HG03342 (cell line): Measurements from ENCODE around the gene AMH.

Source experiments
- ATAC-seq: cut with Tn5 transposase; IDR thresholded peaks from one replicate; pipeline ENCODE4 v1.9.1; 2021; ENCODE audit warnings: mild to moderate bottlenecking, moderate library complexity; ENCODE audit not compliant: unreplicated experiment

Gene AMH

DNA sequence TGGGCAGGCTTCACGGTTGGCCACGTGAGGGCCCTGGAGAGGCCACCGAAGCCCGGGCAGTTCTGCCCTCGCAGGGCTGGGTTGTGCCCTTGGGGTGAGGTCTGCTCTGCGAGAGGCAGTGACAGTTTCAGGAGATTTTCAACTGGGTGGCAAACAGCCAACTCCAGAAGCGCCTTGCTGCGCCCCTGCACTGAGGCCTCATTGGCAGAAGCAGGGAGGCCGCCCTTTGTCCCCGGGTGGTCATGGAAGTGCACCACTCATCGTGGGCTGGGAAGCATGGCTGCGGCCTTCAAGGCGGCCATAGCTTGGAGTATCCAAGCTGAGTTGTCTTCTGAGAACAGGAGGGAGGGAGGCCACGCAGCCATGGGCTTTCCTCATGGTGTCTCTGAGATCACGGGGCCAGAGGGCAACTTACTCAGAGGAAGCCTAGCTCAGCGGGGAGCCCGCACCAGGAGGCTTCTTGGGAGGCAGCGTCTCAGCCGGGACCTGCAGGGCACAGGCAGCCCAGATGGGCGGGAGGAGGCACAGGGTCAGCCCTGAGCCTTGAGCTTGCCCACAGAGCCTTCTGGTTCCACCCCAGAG lies 27.8 kb upstream of the AMH start:
- ATAC-seq: no peak

DNA sequence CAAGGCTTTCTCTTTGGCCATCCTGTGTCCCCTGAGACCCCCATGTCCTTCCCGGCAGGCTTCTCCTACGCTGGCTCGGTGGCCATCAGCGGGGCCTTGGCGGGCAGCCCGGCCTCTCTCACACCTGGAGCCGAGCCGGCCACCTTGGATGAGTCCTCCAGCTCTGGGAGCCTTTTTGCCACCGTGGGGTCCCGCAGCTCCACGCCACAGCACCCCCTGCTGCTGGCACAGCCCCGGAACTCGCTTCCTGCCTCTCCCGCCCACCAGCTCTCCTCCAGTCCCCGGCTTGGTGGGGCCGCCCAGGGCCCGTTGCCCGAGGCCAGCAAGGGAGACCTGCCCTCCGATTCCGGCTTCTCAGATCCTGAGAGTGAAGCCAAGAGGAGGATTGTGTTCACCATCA lies 27.2 kb upstream of the AMH start:
- ATAC-seq: no peak

DNA sequence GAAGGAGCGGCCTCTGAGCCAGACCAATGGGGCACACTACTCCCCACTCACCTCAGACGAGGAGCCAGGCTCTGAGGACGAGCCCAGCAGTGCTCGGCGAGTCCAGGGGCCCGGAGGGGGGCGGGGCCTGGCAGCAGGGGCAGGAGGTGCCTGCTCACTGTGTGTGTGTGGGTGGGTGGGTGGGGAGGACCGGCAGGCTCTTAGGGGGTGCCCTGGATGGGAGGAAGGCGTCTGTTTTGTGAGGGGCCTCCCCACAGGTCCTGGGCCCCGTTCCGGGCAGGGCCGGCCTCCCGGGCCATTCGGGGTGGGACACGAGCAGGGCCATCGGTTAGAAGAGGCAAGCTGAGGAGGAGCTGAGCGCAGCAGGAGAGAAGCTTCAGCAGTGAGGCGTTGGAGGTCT lies 25.7 kb upstream of the AMH start:
- no peak for ATAC-seq

DNA sequence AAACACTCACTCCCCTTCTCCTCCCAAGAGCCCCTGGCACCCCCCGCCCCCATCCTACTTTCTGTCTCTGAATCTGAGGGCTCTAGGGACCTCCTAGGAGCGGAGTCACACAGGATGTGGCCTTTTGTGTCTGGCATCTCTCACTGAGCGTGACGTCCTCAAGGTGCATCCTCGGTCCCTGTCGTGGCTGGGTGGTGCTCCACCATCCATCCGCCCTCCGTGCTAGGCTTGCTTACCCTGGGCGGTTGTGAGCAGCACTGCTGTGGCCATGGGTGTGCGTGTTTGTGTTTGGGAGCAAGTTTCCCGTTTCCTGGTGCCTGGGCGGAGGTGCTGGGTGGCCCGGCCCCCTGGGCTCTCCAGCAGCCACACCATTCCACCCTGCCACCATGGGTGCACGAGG lies 25.2 kb upstream of the AMH start:
- no peak for ATAC-seq

- ATAC-seq: no peak
Observed at GRCh38 chr19:2224754-2225349, 24.3 kb upstream of the AMH start.

- no peak for ATAC-seq
Observed at GRCh38 chr19:2225415-2226050, 23.6 kb upstream of the AMH start.

GRCh38 chr19:2226051-2226839 lies 22.9 kb upstream of the AMH start:
- ATAC-seq: no peak

DNA sequence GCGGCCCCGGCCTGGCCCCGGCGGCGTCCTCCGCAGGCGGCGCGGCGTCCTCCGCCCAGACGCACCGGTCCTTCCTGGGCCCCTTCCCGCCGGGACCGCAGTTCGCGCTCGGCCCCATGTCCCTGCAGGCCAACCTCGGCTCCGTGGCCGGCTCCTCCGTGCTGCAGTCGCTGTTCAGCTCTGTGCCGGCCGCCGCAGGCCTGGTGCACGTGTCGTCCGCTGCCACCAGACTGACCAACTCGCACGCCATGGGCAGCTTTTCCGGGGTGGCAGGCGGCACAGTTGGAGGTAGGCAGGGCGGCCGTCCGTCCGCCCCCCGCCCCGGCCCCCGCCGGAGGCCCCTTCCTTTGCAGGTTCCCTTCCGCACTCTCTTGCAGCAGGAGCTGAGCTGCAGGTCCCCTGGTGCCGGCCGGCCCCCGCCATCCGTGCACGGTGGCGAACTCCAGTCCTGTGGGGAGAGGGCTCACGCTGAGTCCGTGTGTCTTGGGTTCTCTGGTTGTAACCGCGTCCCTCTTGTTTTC lies 22.2 kb upstream of the AMH start:
- no peak for ATAC-seq

DNA sequence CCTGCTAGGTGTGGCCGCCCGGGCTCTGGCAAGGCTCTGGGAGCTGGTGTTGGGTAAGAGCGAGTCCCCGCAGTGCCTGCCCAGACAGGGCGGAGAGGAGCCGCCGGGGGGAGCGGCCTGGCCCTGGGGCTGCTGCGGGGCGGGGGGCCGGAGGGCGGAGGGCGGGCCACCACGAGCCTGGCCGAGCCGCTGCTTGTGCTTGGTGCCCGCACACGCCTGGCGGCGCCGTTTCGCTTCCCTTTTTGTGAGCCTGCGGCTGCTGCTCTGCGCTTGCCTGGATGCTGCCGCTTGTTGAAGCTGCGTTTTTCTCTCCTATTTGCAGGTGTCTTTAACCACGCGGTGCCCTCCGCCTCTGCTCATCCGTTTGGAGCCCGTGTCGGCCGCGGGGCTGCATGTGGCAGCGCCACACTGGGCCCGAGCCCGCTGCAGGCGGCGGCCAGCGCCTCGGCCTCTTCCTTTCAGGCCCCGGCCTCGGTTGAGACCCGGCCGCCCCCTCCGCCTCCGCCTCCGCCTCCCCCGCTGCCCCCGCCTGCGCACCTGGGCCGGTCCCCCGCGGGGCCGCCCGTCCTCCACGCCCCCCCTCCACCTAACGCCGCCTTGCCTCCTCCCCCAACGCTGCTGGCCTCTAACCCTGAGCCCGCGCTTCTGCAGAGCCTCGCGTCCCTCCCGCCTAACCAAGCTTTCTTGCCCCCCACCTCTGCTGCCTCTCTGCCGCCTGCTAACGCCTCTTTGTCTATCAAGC lies 21.5 kb upstream of the AMH start:
- no peak for ATAC-seq

GRCh38 chr19:2228157-2229030 lies 20.7 kb upstream of the AMH start:
- no peak for ATAC-seq

GRCh38 chr19:2229103-2230032 lies 19.8 kb upstream of the AMH start:
- ATAC-seq: no peak

- no peak for ATAC-seq
Observed at GRCh38 chr19:2230033-2230531, 19.0 kb upstream of the AMH start.

- no peak for ATAC-seq
Observed at GRCh38 chr19:2230807-2231533, 18.2 kb upstream of the AMH start.

GRCh38 chr19:2231621-2232221 lies 17.4 kb upstream of the AMH start:
- no peak for ATAC-seq

DNA sequence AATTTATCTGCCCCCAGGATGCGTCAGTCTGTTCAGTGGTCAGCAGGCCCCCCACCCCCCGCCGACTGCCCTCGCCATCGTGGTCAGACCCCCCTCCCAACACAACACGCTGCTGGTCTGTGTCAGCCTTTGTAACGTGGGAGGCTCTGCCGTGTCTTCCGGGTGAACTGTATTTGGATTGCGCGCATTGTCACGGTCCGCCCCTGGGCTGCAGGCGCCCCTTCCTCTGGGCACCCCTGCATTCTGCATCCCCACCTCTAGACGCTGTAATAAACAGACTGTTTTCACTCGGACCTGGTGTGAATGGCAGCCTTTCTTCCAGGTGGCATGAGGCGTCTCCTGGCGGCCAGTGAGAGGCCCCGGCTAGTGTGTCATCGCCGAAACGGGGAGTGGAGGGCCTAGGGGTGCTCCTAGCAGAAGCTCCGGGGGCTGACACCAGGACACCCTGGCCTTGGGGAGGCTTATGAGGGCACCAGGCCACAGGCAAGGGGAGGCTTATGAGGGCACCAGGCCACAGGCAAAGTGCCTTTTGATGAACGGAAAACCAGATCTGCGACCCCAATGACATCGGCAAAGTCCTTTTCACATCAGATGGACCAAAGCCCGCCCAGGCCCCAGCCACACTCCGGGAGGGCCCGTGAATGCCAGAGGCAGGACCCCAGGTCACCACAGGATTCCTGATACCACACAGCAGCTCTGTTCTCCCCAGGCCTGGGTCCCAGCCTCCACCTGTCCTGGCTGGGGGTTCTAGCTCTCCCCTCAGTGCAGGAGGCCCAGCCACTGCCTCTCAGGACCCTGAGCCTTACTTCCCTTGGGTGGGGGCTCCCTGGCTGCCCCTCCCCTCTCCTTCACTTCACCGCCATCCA lies 16.6 kb upstream of the AMH start:
- ATAC-seq: no peak

- no peak for ATAC-seq
Observed at GRCh38 chr19:2233601-2234280, 15.4 kb upstream of the AMH start.
